Smooth muscle cell (in vitro differentiated cells): ENCODE results near the gene TES. TPM values are rescaled to one million over a fixed set of nuclear protein-coding genes. Genes with fewer than 3 reads are reported as not detected.

Experiments used
- DNase-seq: peaks from one replicate; lab custom pipeline; 2025; ENCODE audit not compliant: unreplicated experiment; lab: John Stamatoyannopoulos, UW
- H2AFZ ChIP-seq: fragments of 200-600 bp; sonication (generic); 2 replicates; pipeline ENCODE4 v1.6.0; 2016; ENCODE audit warnings: antibody characterized with exemption, low read depth, mild to moderate bottlenecking
- H3F3A ChIP-seq: fragments of 200-600 bp; sonication (generic); 2 replicates; pipeline ENCODE4 v1.6.0; 2017; ENCODE audit warnings: antibody characterized with exemption, low read depth
- H3K27ac ChIP-seq: fragments of 200-600 bp; sonication (generic); 2 replicates; pipeline ENCODE4 v1.5.1; 2016; ENCODE audit warnings: low read depth, mild to moderate bottlenecking
- H3K27me3 ChIP-seq: fragments of 200-600 bp; sonication (generic); 2 replicates; pipeline ENCODE4 v1.6.1; 2016; ENCODE audit warnings: low read depth, mild to moderate bottlenecking
- H3K36me3 ChIP-seq: fragments of 200-600 bp; sonication (generic); 2 replicates; pipeline ENCODE4 v1.5.1; 2016; ENCODE audit warnings: low read depth
- H3K4me1 ChIP-seq: fragments of 200-600 bp; sonication (generic); 2 replicates; pipeline ENCODE4 v1.5.1; 2016; ENCODE audit warnings: low read depth
- H3K4me2 ChIP-seq: fragments of 200-600 bp; sonication (generic); 2 replicates; pipeline ENCODE4 v1.6.0; 2016; ENCODE audit warnings: mild to moderate bottlenecking
- H3K4me3 ChIP-seq: fragments of 200-600 bp; sonication (generic); 2 replicates; pipeline ENCODE4 v1.5.1; 2016; ENCODE audit warnings: mild to moderate bottlenecking
- H3K79me2 ChIP-seq: fragments of 200-600 bp; sonication (generic); 2 replicates; pipeline ENCODE4 v1.6.0; 2016; ENCODE audit warnings: low read depth, mild to moderate bottlenecking
- H3K9ac ChIP-seq: fragments of 200-600 bp; sonication (generic); 2 replicates; pipeline ENCODE4 v1.6.0; 2016; ENCODE audit warnings: low read depth
- H3K9me3 ChIP-seq: fragments of 200-600 bp; sonication (generic); replicated peaks from 2 replicates; pipeline ENCODE4 v1.5.1; 2016; ENCODE audit warnings: low read depth
- H4K20me1 ChIP-seq: fragments of 200-600 bp; sonication (generic); 2 replicates; pipeline ENCODE4 v1.6.0; 2016; ENCODE audit warnings: low read depth
- CTCF ChIP-seq: fragments of 200-600 bp; sonication (generic); IDR thresholded peaks from 2 replicates; pipeline ENCODE4 v1.5.1; 2017; ENCODE audit warnings: borderline replicate concordance, mild to moderate bottlenecking, antibody characterized with exemption; ENCODE audit not compliant: insufficient read depth, poor library complexity, severe bottlenecking
- WGBS: methylation state at CpG from one replicate; pipeline ENCODE4 v1.1.7; 2016; ENCODE audit warnings: low lambda C conversion rate; 5-methylcytosine and 5-hydroxymethylcytosine counted together
- polyA plus RNA-seq: library from polyadenylated mRNA; unstranded; fragments of >200 nt; fragmentation: Nextera tagmentation; extraction: Ambion mirVana; gene quantifications from 2 replicates; pipeline ENCODE4 v1.2.1, GENCODE V29; 2016
- total RNA-seq: library from RNA; depleted of rRNA; stranded (reverse); fragments of >200 nt; gene quantifications from 2 replicates; pipeline ENCODE4 v1.2.3, GENCODE V29; 2014

TES gene
- total and polyA plus RNA-seq, 2 experiments from 2014 or later, result 74.6 to 149 TPM

GRCh38 chr7:116195451-116195850, 14.9 kb upstream of the TES start:
- H3K4me1 ChIP-seq, result no peaks in the 10 kb centered on the region
- no peak overlapping the region for H2AFZ ChIP-seq
- no peaks in the 10 kb centered on the region for H3K79me2 ChIP-seq
- H3K27me3 ChIP-seq, result no peaks in the 10 kb centered on the region
- no peak overlapping the region for H3K9ac ChIP-seq
- no peak overlapping the region for H3K4me2 ChIP-seq
- no peaks in the 10 kb centered on the region for H3K36me3 ChIP-seq
- no peaks in the 10 kb centered on the region for H4K20me1 ChIP-seq
- no peak for TF ChIP-seq CTCF
- no peak overlapping the region for H3K27ac ChIP-seq
- H3F3A ChIP-seq, result no peaks in the 10 kb centered on the region
- WGBS, result 87% methylated on average over 1 of the region's 1 CpG
- no peaks in the 10 kb centered on the region for H3K9me3 ChIP-seq
- no peak overlapping the region for H3K4me3 ChIP-seq
- DNase-seq, result no peak

DNA sequence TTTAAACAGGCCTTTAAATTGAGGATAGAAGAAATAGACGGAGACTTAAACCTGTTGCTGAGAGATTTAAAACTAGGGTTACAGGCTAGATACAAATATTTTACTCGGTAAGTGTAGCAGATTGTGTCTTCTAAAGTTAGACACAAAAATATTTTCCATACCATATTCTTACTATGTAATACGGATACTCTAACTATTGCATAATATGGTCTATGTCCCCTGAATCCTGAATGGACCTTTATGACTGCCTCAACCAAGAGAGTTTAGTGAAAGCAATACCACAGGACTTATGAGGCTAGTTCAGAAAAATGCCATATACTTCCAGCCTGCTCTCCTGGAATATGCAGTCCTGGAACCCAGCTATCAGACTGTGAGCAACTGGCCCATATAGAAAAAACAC, 13.4 kb upstream of the TES start:
- 71% methylated on average over 3 of the region's 3 CpGs for whole genome bisulfite sequencing
- H3K4me2 ChIP-seq, result no peak overlapping the region
- H2AFZ ChIP-seq, result peak overlapping the region; percentile 40
- no peak overlapping the region for H3K9ac ChIP-seq
- H4K20me1 ChIP-seq, result no peaks in the 10 kb centered on the region
- no peaks in the 10 kb centered on the region for H3K4me1 ChIP-seq
- no peaks in the 10 kb centered on the region for H3K36me3 ChIP-seq
- no peak for TF ChIP-seq CTCF
- no peaks in the 10 kb centered on the region for H3K27me3 ChIP-seq
- DNase-seq, result no peak
- no peaks in the 10 kb centered on the region for H3F3A ChIP-seq
- H3K79me2 ChIP-seq, result no peaks in the 10 kb centered on the region
- no peak overlapping the region for H3K4me3 ChIP-seq
- no peaks in the 10 kb centered on the region for H3K9me3 ChIP-seq
- H3K27ac ChIP-seq, result no peak overlapping the region

DNA sequence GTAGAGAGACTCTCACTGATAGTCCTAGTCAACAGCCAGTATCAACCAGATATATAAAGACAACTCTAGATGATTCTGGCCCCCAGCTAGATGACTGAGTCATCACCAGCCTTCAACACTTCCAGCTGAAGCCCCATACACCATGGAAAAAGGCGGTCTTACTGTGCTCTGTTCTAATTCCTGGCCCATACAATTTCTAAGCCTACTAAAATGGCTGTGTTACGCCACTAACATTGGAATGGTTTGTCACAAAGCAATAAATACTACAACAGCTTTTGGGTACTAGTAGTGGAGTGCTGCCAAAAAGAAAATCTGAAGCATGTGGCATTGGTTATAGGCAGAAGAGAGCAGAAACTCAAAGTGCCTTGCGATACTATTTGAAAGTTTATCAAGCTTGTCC, 13.0 kb upstream of the TES start:
- no peak overlapping the region for H3K4me3 ChIP-seq
- no peaks in the 10 kb centered on the region for H3F3A ChIP-seq
- H3K27ac ChIP-seq, result peak overlapping the region; percentile 9
- 42% methylated on average over 3 of the region's 3 CpGs for WGBS
- no peak overlapping the region for H3K9ac ChIP-seq
- peak overlapping the region; percentile 40 for H2AFZ ChIP-seq
- no peak overlapping the region for H3K4me2 ChIP-seq
- no peaks in the 10 kb centered on the region for H4K20me1 ChIP-seq
- DNase-seq, result no peak
- no peaks in the 10 kb centered on the region for H3K9me3 ChIP-seq
- no peaks in the 10 kb centered on the region for H3K36me3 ChIP-seq
- H3K27me3 ChIP-seq, result no peaks in the 10 kb centered on the region
- no peaks in the 10 kb centered on the region for H3K4me1 ChIP-seq
- no peak for TF ChIP-seq CTCF
- no peaks in the 10 kb centered on the region for H3K79me2 ChIP-seq

DNA sequence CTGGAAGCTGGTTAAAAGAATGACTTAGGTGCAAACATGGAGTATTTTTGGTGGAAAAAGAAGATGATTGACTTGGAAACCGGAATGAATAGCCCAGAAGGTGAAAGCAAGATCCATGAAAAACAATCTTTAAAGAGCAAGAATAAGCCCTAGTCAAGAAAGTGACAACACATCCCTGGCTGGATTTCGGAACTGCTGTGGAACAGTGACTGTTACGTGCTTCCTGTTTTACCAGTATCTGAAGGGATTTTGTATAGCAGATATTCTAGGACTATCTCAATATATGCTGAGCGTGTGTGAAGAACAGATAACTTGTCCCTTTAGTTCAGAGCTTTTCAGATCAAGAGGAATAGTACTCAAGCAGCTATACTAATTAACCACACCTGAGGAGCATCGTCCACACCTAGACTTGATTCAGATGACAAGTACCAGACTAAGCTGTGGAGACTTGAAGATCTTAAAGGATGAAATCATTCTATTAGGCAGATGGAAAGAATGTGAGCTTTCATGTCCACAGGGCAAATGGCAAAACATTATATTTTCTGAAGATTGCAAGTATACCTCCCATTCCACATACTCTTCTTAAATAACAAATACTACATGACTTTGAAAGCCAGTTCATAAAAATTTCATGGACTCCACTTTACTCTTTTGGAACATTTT, 11.5 kb upstream of the TES start:
- 67% methylated on average over 5 of the region's 5 CpGs for WGBS
- Histone ChIP-seq H3K9ac (no peak overlapping the region), H3K4me2 (no peak overlapping the region), H3K9me3 (no peaks in the 10 kb centered on the region), H3K27ac (peak overlapping the region; percentile 13), H3K27me3 (no peaks in the 10 kb centered on the region), H4K20me1 (no peaks in the 10 kb centered on the region), H3F3A (no peaks in the 10 kb centered on the region), H2AFZ (no peak overlapping the region), H3K79me2 (no peaks in the 10 kb centered on the region), H3K36me3 (no peaks in the 10 kb centered on the region), H3K4me3 (no peak overlapping the region), H3K4me1 (no peaks in the 10 kb centered on the region)
- TF ChIP-seq CTCF, result no peak
- no peak for DNase-seq
